ENCODE data around the gene SYT3.
"Not testable (repeated sequence)": the region's sequence is repeated elsewhere in the genome, so short reads cannot be mapped to it uniquely, and the experiment has no call there.

The SYT3 gene

GRCh38 chr19:50604264-50605073 lies 35.2 kb downstream of the SYT3 start:
- DNase-seq: peak in 3 of 51 donors; percentile 9 to 18 (median 11)

- DNase-seq: no peak
Observed at GRCh38 chr19:50602935-50603334, 36.7 kb downstream of the SYT3 start.

DNA sequence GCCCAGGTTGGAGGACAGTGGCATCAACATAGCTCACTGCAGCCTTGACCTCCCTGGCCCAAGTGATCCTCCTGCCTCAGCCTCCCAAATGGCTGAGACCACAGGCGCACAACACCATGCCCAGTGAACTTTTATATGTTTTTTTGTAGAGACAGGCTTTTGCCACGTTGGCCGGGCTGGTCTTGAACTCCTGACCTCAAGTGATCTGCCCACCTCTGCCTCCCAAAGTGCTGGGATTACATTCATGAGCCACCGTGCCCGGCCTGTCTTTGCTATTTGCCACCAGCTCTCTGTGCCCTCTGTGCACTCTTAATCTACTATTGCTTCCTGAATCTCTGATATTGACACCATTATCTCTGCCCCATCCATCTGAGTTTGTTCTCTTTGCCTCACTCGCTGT lies 37.2 kb downstream of the SYT3 start:
- DNase-seq: no peak

- DNase-seq: no peak
Observed at GRCh38 chr19:50602089-50602422, 37.6 kb downstream of the SYT3 start.

DNA sequence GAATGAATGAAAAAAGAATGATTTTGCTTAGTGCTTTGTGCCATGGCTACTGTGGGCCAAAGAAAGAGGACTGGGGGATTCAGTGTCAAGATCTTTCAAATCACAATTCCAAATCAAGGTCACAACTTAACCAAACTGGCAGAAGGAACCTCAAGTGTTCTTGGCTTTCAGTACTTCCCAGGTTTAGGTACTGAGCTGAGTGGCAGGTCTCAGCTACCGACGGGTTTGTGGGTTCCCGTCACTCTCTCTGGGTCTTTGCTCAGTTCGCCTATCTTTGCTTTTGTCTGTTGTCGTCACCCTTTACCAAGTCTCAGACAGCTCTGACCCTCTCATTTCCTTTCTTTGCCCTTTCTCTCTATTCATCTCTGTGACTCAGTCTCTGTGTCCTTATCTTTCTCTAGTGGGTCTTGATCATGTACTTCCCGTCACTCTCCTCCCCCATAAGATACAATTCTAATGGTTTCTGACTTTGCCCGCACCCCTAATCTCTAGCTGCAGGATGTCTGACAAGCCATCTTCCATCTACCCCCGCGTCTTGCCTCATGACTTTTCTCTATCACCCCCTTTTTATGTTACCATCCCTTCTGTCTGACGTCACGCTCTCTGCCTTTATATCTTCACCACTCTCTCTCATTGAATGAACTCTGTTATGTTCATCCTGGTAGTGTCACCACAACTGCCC lies 38.1 kb downstream of the SYT3 start:
- DNase-seq: no peak

DNA sequence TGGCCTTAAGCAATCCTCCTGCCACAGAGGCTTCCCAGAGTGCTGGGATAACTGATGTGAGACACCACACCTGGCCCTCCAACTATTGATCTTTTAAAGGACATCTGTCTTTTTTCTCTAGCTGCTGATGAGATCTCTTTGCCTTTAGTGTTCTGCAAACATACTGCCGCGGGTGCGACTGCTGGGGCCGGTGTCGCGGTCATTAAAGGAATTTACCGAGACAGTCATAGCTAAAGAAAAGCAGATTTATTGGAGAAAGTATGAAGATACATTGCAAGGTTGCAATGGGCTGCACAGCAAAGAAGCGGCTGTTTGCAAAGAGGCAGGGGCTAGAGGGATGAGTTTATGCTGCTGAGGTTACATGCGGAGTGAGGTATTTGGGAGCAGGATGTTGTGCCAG lies 40.3 kb downstream of the SYT3 start:
- no peak for DNase-seq

DNA sequence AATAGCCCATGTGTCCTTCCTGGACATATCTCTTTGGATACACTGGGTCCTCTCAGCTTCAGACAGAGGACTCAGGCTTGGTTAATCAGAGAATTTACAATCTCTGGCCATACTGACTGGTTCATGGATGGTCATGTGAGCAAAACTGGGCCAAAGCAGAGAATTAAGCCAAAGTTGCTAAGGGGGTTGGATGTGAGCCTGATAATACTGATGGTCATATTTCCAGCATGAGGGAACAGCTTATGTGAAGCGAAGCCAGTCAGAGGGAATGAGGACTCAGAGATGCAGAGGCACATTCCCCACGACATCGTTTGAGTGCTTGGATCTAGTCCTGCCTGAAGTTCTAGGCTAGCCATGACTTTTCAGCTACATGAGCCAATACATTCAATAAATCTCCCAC lies 49.5 kb downstream of the SYT3 start:
- DNase-seq: no peak

GRCh38 chr19:50581795-50582660 lies 57.7 kb downstream of the SYT3 start:
- not testable (repeated sequence) for DNase-seq

DNA sequence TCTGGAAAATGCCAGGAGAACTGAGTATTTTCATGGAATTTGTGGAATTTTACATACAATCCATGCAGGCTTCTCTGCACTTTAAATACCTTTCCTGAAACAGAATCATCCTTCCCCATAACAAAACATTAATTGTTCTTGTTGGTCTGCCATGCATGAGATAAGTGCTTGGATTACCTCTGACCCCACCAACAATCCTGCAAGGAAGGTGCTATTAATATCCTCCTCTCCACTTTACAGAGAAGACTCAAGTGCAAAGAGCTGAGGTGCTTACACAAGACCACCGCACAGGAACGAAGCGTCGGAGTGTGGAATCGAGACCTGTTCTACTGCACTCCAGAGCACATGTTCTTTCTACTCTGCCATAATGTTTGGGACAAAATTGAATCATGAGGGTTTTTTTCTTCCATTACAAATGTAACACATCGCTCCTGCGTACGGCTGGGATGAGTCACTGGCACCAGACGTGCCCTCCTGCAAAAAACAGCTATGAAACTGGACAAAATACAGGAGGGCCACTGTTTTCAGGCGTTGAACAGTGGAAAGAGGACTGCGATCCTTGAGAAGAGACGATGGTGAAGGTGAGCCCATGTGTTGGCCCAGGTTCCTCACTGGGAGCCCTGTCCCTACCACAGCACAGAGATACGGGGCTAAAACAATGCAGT lies 58.6 kb downstream of the SYT3 start:
- DNase-seq: no peak

DNA sequence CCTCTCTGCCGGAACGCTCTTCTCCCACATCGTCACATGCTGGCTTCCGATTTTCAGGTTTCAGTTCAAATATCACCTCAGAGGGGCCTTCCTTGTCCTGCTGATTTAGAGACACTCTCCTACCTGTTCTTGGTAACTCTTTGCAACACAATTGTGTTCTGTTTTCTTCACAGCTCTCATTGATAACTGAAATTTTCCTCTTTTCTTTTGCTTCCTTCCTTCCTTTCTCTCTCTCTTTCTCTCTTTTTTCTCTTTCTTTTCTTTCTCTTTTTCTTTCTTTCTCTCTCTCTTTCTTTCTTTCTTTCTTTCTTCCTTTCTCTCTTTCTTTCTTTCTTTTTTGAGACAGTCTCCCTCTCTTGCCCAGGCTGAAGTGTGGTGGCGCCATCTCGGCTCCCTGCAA lies 59.4 kb downstream of the SYT3 start:
- no peak for DNase-seq

DNA sequence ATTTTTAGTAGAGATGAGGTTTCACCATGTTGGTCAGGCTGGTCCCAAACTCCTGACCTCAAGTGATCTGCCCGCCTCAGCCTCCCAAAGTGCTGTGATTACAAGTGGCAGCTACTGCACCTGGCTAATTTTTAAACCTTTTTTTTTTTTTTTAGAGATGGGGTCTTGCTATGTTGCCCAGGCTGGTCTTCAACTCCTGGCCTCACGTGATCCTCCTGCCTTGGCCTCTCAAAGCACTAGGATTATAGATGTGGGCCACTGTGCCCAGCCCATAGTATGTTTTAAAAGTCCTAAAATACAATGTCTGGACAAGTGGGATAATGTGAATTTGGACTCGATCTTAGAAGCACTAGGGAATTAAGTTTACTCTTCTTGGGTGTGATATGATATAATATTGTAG lies 62.9 kb downstream of the SYT3 start:
- not testable (repeated sequence) for DNase-seq

DNA sequence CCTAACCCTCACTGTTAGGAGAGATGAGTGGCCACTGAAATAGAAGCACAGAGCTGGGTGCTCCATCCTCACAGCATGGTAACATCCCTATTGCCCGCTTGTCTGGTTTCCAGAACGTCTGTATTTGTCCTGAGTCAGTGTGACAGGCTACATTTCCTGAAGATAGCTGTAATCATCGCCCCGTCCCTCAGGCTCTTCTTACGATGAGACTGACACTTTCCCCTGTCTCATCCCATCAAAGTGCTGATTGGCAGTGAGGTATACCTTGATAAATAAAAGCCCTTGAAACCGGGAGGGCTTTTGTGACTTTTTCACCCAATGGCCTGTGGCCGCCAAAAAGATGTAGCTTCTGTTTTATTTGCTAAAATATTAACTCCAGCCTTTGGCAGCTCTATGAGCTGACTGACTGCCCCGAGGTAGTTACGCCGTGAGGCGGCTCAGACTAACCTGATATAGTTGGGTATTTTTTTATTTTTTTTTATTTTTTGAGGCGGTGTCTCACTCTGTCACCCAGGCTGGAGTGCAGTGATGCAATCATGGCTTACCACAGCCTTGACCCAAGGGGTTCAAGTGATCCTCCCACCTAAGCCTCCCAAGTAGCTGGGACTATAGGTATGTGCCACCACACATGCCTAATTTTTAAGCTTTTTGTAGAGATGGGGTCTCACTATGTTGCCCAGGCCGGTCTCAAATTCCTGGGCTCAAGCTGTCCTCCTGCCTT lies 65.8 kb downstream of the SYT3 start:
- no peak for DNase-seq
